Parathyroid adenoma (tissue), 2 donors: ENCODE measurements around the gene DMD.

Experiments used
- H2AFZ ChIP-seq: fragments of 300-600 bp; sonication (generic); one replicate; pipeline ENCODE4 v1.7.0; 2017; ENCODE audit warnings: antibody characterized with exemption, mild to moderate bottlenecking
- H3K27ac ChIP-seq: fragments of 300-600 bp; sonication (generic); one replicate; pipeline ENCODE4 v1.7.0; 2017
- H3K27me3 ChIP-seq: fragments of 300-600 bp; sonication (generic); one replicate; pipeline ENCODE4 v1.7.0; 2017; ENCODE audit warnings: low read length; ENCODE audit not compliant: control insufficient read depth, insufficient read depth
- H3K36me3 ChIP-seq: fragments of 300-600 bp; sonication (generic); one replicate; pipeline ENCODE4 v1.7.0; 2017; ENCODE audit warnings: low read length; ENCODE audit not compliant: control insufficient read depth, insufficient read depth
- H3K4me1 ChIP-seq: fragments of 300-600 bp; sonication (generic); one replicate; pipeline ENCODE4 v1.7.0; 2017; ENCODE audit warnings: control low read depth
- H3K4me2 ChIP-seq: fragments of 300-600 bp; sonication (generic); one replicate; pipeline ENCODE4 v1.7.0; 2017; ENCODE audit warnings: low read length
- H3K4me3 ChIP-seq: fragments of 300-600 bp; sonication (generic); one replicate; pipeline ENCODE4 v1.7.0; 2017; ENCODE audit warnings: low read depth, low read length
- H3K79me2 ChIP-seq: fragments of 300-600 bp; sonication (generic); one replicate; pipeline ENCODE4 v1.7.0; 2017; ENCODE audit warnings: control low read depth
- H3K9ac ChIP-seq: fragments of 300-600 bp; sonication (generic); one replicate; pipeline ENCODE4 v1.7.0; 2017; ENCODE audit warnings: mild to moderate bottlenecking
- H3K9me3 ChIP-seq: fragments of 300-600 bp; sonication (generic); one replicate; pipeline ENCODE4 v1.7.0; 2017; ENCODE audit warnings: low read length; ENCODE audit not compliant: control insufficient read depth
- CTCF ChIP-seq: fragments of 300-600 bp; sonication (generic); IDR thresholded peaks from one replicate; pipeline ENCODE4 v1.7.0; 2017; ENCODE audit warnings: antibody characterized with exemption, mild to moderate bottlenecking
- donor health status: primary hyperparathyroidism.

DMD gene

GRCh38 chrX:33183361-33183760, 28.0 kb downstream of the DMD start:
- H3K4me1 ChIP-seq = no peaks in the 10 kb centered on the region
- H3K9ac ChIP-seq = no peak overlapping the region
- TF ChIP-seq CTCF = no peak
- H2AFZ ChIP-seq = no peak overlapping the region
- H3K9me3 ChIP-seq = no peaks in the 10 kb centered on the region
- no peaks in the 10 kb centered on the region for H3K79me2 ChIP-seq
- H3K4me3 ChIP-seq = no peak overlapping the region
- H3K27ac ChIP-seq = no peak overlapping the region
- H3K36me3 ChIP-seq = no peaks in the 10 kb centered on the region
- H3K4me2 ChIP-seq = peak overlapping the region; percentile 1
- no peaks in the 10 kb centered on the region for H3K27me3 ChIP-seq

GRCh38 chrX:33178690-33179089, 32.7 kb downstream of the DMD start:
- Histone ChIP-seq H3K9me3 (no peaks in the 10 kb centered on the region), H3K27ac (no peak overlapping the region), H2AFZ (no peak overlapping the region), H3K79me2 (no peaks in the 10 kb centered on the region), H3K4me3 (no peak overlapping the region), H3K4me1 (no peaks in the 10 kb centered on the region), H3K36me3 (no peaks in the 10 kb centered on the region), H3K4me2 (no peak overlapping the region), H3K27me3 (no peaks in the 10 kb centered on the region), H3K9ac (no peak overlapping the region)
- no peak for TF ChIP-seq CTCF

- Histone ChIP-seq H3K4me3 (no peak overlapping the region), H3K4me1 (no peaks in the 10 kb centered on the region), H3K9ac (no peak overlapping the region), H3K36me3 (no peaks in the 10 kb centered on the region), H2AFZ (no peak overlapping the region), H3K79me2 (no peaks in the 10 kb centered on the region), H3K27me3 (no peaks in the 10 kb centered on the region), H3K27ac (no peak overlapping the region), H3K9me3 (no peaks in the 10 kb centered on the region), H3K4me2 (no peak overlapping the region)
- TF ChIP-seq CTCF = no peak
Observed at GRCh38 chrX:33178218-33178617, 33.1 kb downstream of the DMD start.

GRCh38 chrX:33175201-33175600, 36.1 kb downstream of the DMD start:
- no peaks in the 10 kb centered on the region for H3K4me1 ChIP-seq
- H3K27me3 ChIP-seq = no peaks in the 10 kb centered on the region
- no peaks in the 10 kb centered on the region for H3K36me3 ChIP-seq
- no peak overlapping the region for H3K9ac ChIP-seq
- TF ChIP-seq CTCF = no peak
- H3K4me2 ChIP-seq = no peak overlapping the region
- H3K27ac ChIP-seq = no peak overlapping the region
- H3K9me3 ChIP-seq = no peaks in the 10 kb centered on the region
- no peak overlapping the region for H2AFZ ChIP-seq
- H3K79me2 ChIP-seq = no peaks in the 10 kb centered on the region
- H3K4me3 ChIP-seq = no peak overlapping the region

GRCh38 chrX:33171041-33171440, 40.3 kb downstream of the DMD start:
- no peak overlapping the region for H2AFZ ChIP-seq
- no peak overlapping the region for H3K4me2 ChIP-seq
- no peaks in the 10 kb centered on the region for H3K27me3 ChIP-seq
- H3K36me3 ChIP-seq = no peaks in the 10 kb centered on the region
- no peak overlapping the region for H3K27ac ChIP-seq
- no peak for TF ChIP-seq CTCF
- H3K4me1 ChIP-seq = no peaks in the 10 kb centered on the region
- no peaks in the 10 kb centered on the region for H3K79me2 ChIP-seq
- H3K9ac ChIP-seq = no peak overlapping the region
- H3K4me3 ChIP-seq = no peak overlapping the region
- H3K9me3 ChIP-seq = no peaks in the 10 kb centered on the region
